Activated T-helper 1 cell treated with Interleukin-2 at 50 U/mL for 16 hours (primary cell): Measurements from ENCODE around the gene CNTNAP5.

ENCODE experiments used
- DNase-seq: peaks from one replicate; pipeline ENCODE4 v3.0.0-alpha.2; 2020; ENCODE audit warnings: low read depth

The CNTNAP5 gene

GRCh38 chr2:124693156-124693555, 668.1 kb downstream of the CNTNAP5 start:
- no peak for DNase-seq

GRCh38 chr2:124698979-124699565, 674.0 kb downstream of the CNTNAP5 start:
- no peak for DNase-seq

- no peak for DNase-seq
Observed at GRCh38 chr2:124702777-124703176, 677.7 kb downstream of the CNTNAP5 start.

GRCh38 chr2:124704071-124704925, 679.2 kb downstream of the CNTNAP5 start:
- DNase-seq = no peak

- no peak for DNase-seq
Observed at GRCh38 chr2:124708661-124709060, 683.6 kb downstream of the CNTNAP5 start.

- no peak for DNase-seq
Observed at GRCh38 chr2:124713969-124714368, 688.9 kb downstream of the CNTNAP5 start.

GRCh38 chr2:124725187-124725586, 700.1 kb downstream of the CNTNAP5 start:
- no peak for DNase-seq

GRCh38 chr2:124740636-124741035, 715.5 kb downstream of the CNTNAP5 start:
- no peak for DNase-seq

GRCh38 chr2:124753842-124754241, 728.8 kb downstream of the CNTNAP5 start:
- DNase-seq = no peak

- no peak for DNase-seq
Observed at GRCh38 chr2:124755386-124755785, 730.3 kb downstream of the CNTNAP5 start.

- no peak for DNase-seq
Observed at GRCh38 chr2:124756048-124756447, 731.0 kb downstream of the CNTNAP5 start.

- no peak for DNase-seq
Observed at GRCh38 chr2:124762388-124762787, 737.3 kb downstream of the CNTNAP5 start.

- DNase-seq = no peak
Observed at GRCh38 chr2:124763611-124764010, 738.5 kb downstream of the CNTNAP5 start.

- DNase-seq = no peak
Observed at GRCh38 chr2:124774781-124775180, 749.7 kb downstream of the CNTNAP5 start.

- no peak for DNase-seq
Observed at GRCh38 chr2:124776332-124776731, 751.2 kb downstream of the CNTNAP5 start.

GRCh38 chr2:124778076-124778475, 753.0 kb downstream of the CNTNAP5 start:
- no peak for DNase-seq

GRCh38 chr2:124796647-124797046, 771.6 kb downstream of the CNTNAP5 start:
- no peak for DNase-seq

- DNase-seq = no peak
Observed at GRCh38 chr2:124797049-124797448, 772.0 kb downstream of the CNTNAP5 start.

- no peak for DNase-seq
Observed at GRCh38 chr2:124798551-124798950, 773.5 kb downstream of the CNTNAP5 start.

- DNase-seq = no peak
Observed at GRCh38 chr2:124804014-124804940, 779.2 kb downstream of the CNTNAP5 start.

- no peak for DNase-seq
Observed at GRCh38 chr2:124805060-124805459, 780.0 kb downstream of the CNTNAP5 start.

GRCh38 chr2:124810132-124810531, 785.0 kb downstream of the CNTNAP5 start:
- DNase-seq = no peak
